ENCODE data around the gene DGKI.

GRCh38 chr7:137778511-137778910, 68.3 kb downstream of the DGKI start:
- no peak for TF ChIP-seq CTCF (conservative IDR thresholded peaks at IDR 0.05; ENCODE audit: low read length)
- TF ChIP-seq EZH2phosphoT487 (IDR thresholded peaks at IDR 0.05; ENCODE audit: borderline replicate concordance, low read depth, low read length): no peak
